ENCODE data around the gene RAC3.

RAC3 gene

DNA sequence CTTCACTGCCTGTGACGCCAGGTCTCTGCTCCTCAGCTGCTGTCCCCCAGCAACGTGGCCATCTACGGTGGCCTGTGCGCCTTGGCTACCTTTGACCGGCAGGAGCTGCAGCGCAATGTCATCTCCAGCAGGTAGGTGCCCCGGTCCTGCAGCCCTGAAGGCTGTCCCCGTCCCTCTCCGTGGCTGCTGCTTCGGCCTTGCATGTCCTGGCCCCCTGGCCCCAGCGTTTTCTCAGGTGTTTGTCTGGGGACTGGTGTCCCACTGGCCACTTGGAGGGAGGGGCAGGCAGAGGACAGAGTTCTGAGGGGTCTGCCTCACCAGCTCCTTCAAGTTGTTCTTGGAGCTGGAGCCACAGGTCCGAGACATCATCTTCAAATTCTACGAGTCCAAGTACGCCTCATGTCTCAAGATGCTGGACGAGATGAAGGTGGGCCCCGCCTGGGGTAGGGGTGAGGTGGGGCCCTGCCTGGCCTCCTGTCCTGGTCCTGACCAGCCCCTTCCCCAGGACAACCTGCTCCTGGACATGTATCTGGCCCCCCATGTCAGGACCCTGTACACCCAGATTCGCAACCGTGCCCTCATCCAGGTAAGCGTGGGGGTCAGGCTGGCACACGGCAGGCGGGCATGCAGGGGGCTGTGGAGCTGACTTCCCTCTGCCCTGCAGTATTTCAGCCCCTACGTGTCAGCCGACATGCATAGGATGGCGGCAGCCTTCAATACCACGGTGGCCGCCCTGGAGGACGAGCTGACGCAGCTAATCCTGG, 24.7 kb downstream of the RAC3 start:
- DNase-seq (ENCODE audit: low spot score), result no peak

DNA sequence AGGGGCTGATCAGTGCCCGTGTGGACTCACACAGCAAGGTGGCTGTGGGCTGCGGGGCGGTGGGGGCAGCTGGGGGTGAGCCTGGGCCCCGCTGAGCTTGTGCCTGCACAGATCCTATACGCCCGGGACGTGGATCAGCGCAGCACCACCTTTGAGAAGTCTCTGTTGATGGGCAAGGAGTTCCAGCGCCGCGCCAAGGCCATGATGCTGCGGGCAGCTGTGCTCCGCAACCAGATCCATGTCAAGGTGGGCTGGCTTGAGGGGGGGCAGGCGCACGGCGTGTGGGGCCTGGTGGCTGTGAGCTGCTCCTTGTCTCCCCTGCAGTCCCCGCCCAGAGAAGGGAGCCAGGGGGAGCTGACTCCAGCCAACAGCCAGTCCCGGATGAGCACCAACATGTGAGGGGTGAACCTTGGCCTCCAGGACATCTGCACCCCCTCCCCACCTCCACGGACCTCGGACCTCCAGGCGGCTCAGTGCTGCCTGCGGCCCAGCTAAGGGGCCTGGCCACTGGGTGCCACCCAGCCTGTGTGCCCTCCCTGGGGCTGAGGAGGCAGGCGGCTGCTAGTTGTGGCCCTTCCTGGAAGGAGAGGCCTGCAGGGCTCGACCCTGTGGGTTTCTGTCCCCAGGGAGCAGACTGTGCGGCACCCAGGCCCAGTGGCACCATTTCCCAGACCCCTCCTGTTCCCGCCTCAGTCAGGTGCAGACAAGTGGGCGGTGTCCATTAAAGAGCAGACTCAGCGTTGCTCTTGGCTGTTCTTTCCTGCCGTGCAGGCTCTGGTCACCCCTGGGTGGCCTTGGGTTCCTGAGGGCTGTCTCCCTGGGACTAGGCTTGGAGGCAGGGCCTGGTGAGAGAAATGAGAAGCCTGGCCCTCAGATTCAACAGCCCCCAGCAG, 25.5 kb downstream of the RAC3 start:
- no peak for DNase-seq (ENCODE audit: low spot score)

DNA sequence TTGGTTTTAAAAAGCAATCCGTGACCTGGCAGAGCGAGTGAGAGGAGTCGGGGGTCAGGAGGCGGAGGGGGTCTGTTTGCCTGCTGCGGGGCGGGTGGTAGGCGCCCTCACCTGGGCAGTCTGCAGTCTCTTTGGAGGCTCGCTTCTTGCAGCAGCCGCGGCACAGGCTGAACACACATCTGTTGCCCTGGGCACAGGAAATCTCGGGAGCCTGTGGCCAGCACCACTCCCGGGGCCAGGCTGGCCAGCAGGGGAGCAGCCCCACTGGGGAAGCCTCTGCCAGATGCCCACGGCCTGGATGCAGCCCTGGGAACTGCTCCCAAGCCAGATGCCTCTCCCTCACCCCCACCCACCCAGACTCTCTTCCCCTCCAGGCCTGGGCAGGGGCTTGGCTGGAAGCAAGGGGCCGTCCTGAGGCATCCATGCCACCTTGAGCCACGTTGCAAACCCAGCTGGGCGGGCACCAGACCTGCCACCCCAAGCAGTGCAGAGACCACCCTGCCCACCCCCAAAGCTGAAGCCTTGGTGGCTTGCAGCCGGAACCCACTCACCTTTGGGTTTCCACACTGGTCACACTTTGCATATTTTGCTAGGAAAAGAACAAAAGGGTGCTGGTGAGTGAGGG, 26.9 kb downstream of the RAC3 start:
- no peak for DNase-seq (ENCODE audit: low spot score)

DNA sequence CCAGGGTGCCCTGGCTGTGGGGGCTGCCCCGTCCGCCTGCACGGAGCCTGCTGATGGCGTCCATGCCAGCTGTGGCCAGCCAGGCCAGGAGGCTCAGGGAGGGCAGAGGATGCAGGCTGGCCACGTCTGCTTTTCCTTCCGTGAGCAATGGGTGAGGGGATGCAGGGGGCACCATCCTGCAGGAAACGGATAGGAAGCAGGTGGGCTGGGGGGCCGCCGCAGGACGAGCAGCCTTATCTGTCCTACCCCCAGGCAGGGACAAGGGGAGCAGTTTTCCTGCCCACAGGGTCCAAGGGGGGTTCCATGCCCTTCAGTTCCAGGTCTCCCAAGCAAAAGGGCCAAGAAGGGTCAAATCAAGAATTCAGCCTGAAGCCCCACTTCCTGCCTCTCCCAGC, 27.4 kb downstream of the RAC3 start:
- DNase-seq (ENCODE audit: low spot score), result no peak

DNA sequence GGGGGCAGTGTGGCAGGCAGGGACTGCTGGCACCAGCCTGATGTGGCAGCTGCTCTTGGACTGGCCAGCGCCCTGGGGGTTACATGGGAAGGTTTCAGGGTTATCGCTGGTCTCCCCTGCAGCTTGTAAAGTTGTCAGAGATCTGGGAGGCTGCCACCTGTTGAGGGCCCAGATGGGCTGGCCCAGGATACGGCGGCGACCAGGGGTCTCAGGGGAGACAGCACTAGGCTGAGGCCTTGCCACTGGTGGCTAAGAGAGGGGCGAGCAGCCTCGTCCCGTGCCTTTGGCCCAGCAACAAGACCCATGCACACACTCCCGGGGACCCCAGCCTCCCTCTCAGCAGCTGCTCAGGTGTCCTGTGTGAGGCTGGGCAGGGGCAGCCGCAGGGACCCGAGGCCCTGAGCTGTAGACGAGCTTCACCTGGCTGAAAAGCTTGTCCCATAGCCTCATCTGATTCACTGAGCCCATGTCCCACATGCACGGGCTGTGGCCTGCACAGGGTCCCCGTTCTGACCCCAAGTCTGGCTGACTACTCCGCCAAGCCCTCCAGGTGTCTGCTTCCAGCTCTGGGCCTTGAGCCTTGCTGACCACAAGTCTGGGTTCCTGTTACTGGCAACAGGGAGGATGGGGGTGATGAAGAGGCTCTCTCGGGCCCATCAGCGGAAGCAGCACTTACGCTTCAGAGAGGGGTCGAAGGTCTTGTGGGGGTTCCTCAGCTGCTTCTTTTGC, 28.0 kb downstream of the RAC3 start:
- DNase-seq (ENCODE audit: low spot score), result no peak

DNA sequence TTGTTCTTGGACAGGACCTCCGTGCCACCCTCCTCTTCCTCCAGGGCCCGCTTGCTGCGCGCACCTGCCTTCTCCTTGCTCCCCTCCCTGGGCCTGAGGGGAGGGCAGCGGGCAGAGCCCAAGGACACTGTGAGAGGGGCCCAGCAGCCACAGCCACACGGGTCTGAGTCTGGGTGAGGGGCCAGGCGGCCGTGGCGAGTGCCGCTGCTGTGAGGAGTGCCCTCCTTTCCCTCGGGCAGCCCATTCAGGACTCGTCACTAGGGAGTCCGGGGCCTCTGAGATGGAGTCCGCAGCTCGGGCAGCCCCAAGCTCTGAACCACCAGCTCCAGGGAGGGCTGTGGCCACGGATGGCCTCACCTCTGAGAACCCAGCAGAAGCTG, 28.5 kb downstream of the RAC3 start:
- no peak for DNase-seq (ENCODE audit: low spot score)

DNA sequence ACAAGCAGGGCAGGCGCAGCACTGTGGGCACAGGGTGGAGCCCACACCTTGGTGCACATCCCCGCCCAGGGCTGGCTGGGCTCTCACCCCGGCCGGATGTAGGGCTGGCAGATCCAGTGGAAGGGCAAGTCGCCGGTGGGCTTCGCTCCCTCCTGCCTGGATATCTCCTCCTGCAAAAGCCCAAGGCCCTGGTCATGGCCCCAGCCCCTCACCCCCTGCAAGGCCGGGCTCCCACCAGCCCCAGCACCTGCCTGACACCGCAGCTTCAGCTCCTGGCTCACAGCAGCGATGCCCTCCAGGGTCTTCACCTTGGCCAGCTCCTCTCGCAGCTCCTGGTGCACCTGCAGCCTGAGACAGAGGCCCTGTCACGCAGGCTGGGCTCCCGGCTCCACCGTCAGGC, 29.1 kb downstream of the RAC3 start:
- DNase-seq (ENCODE audit: low spot score), result no peak

DNA sequence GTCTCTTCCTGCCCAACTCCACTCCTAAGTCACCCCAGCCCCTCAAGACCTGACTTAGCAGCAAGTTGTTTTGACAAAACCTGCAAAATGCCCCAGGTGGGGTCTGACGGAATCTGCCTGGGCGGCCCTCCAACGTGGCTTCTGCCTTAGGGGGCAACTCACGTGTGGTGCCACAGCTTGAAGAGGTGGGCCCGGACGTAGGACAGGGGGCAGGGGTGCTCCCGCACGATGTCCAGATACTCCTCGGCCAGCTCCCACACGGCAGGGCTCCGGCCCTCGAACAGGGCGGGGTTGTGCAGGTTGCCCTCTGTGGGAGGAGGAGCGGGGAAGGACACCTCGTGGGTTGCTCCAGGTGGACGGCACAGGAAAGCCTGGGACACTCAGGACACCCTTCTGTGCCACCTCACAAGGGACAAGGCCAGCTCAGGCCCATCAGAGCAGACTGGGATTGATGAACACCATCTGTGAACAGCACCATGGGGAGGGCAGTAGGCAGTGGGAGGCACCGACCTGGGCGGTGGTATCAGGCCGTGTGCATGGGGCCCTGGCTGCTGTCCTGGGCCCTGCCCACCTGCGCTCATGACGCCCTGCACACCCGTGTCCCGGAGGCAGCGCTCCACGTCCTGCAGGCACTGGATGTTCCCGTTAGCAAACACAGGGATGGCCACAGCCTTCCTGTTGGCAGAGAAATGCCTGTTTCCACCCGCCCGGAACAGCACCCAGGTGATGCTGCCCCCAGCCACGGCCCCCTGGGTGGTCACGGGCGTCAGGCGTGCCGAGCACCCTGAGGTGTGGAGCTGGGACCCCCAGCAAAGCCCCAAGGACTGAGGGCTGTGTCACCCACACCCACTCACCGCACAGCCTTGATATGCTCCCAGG, 29.8 kb downstream of the RAC3 start:
- DNase-seq (ENCODE audit: low spot score), result no peak

DNA sequence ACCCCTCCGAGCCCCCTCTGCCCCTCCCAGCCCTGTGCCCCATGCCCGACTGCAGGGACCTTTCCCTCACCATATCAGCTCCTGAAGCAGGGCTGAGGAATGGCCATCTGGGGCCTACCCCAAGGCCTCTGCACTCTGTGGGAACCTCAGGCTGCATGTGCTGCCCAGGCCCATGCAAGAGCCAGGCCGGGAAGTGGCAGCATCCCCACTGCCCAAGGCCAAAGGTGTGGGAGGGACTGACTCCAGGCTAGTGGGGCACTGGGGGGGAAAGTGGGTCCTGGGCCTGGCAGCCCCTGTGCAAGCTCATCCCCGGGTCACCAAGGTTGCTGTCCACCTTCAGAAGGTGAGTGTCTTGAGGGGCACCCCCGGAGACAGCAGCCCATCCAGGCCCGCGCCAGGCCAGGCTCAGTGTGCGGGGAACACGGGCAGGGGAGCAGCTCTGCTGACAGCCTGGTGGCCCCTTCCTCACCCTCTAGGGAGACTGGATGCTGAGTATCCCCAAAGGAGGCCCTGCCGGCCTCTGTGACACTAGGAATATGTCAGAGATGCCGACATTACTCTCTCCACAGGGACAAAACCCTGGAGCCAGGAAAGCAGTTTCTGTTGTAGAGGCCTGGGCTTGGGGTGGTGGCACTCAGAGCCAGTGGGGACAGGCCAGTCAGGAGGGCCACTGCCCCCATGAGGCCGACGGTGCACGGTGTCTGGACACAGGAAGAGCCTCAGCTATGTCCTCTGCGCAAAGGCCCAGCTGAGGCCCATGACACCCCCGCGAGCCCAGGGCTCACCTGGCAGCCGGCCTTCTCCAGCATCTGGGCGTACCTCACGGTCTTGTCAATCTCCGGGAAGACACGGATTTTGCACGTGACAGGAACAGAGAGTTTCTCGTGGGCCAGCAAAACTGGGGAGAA, 30.9 kb downstream of the RAC3 start:
- DNase-seq (ENCODE audit: low spot score), result no peak

DNA sequence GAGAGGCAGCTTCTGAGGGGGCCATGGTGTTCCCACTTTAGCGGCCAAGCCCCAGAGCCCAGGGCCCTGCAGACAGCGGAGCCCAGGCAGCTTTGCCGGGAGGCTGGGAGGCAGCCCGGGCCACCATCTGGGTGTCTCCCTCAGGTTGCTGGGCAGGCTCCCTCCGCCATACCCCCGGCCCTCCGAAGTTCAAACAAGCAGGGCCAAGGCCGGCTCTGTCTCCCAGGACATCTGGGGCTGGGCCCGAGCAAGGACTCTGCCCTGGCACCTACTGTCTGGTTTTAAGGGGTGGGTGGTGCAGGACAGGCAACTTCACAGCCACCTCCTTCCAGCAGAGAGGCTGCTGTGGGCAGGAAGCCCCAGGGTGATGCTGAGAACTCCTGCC, 31.5 kb downstream of the RAC3 start:
- no peak for DNase-seq (ENCODE audit: low spot score)

DNA sequence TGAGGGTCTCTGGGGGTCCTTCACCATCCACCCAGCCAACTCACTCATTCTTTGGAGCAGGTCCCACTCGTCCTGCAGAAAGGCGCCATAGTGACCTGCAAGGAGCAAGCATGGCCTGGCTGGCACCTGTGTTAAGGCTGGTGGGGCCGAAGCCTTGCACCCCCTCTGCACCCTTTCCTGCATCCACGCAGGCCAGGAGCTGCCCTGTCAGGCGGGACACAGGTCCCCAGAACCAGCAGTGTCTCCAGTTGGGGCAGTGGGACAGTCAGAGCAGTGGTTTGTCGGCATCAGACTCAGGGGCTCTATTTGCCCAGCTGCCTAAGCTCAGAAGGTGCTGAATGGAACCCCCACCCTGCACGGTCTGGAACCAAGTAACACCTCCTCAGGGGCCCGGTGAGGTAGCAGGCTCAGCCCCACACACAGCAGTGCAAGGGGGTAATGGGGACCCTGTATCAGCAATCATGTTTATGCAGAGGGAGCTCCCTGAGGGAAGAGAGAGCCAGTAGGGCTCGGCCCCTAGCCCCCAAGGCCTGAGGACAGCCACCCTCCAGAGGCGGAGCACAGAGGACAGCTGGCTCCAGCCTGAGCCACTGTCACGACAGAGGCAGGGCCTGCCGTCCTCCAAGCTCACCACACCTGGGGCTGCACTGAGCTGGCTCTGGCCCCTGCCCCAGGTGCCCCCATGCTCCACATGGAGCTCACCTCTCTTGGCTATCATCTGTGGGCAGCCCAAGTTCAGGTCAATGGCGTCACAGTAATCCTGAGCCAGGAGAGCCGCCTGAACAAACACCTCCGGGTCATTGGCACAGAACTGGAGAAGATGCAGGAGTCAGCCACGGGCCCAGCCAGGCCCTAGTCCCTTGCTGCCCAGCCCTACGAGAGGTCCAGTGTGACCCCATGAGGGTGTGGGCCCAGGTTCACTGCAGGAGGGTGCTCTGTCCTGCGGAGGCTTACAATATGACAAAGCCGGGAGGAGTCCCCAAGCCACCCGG, 32.2 kb downstream of the RAC3 start:
- DNase-seq (ENCODE audit: low spot score), result no peak

DNA sequence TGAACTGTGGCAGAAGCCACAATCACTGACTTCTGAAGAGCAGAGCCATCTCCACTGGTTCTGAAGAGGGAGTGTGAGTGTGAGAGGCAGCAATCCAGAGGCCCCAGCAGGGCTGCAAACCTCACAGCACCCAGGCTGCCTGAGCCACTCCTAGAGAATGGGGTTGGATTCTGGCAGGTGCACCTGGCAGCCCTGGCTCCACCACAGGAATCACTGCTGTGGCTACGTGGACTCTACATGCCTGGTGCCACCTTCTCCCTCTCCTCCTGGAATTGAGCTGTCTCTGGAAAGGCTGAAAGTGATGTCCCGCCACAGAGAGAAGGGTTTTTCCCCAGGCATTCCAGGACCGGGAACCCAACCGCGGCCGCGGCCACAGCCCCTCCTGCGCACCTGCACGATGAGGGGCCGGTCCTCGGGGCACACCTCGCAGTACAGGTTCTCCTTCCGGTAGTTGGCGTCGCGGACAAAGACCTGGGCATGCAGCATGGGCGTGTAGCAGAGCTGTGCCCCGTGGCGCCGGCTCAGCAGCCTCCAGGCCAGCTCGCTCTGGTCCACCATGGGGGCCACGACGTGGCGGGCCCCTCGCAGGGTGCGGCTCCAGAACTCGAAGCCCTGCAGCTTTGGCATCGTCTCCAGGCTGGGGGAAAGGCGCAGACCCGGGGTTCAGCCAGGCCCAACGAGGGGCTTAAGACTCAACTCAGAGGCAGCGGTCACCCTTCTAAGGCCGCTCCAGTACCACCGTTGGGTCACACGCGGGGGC, 33.1 kb downstream of the RAC3 start:
- no peak for DNase-seq (ENCODE audit: low spot score)

DNA sequence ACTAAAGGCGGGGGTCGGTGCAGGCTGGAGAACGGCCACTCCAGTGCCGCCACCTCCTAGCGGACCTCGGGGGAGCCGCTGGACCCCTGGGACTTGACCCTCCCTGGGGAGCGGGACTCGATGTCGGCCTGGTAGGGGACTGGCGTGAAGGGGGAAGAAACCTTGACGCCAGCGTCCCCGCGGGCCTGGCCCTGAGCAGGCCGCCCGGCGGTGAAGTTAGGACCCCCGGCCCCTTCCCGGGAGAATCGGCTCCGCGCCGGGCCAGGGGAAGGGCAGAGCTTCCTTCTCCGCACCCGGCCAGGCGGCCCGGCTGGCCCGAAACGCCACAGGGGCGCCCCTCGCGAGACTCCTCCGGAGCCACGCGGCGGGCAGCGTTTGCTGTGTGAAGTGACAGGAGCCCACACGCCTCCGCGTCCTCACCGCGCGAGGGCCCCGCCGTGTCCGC, 33.7 kb downstream of the RAC3 start:
- DNase-seq (ENCODE audit: low spot score), result no peak

DNA sequence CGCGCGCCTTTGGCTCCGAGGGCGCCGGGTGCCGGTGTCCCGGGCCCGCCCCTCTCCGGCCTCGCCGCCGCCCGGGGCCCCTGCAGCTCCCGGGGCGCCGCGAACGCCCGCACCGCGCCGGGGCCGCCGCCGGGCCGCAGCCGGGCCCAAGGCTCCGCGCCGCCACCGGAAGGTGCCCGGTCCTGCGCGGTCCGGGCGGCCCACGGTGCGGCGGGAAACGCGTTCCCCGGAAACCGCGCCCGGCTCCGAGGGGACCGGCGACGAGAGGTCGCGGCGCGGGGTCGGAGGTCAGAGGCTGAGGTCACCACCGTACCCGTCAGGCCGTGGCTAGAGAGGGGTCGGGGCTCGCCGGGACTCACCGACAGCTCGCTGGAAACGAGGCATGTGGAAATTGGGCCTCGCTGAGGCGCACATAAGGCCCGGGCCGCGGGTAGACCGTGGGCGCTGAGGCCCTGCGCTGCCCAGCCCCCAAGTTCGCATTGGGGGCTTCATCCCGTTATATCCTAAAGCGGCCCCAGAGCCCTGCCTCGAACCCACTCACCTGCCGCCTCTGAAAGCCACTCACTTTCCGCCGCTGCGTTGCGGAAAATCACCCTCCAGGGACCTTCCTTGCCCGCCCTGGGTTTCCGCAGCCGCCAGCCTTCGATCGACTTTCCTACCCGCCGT, 34.3 kb downstream of the RAC3 start, which contains the start of gene DUS1L:
DUS1L (minus strand) TSS at position 167 of the 666 bp plus-strand sequence. CDS start 745 bp downstream, outside the sequence.
- DNase-seq (ENCODE audit: low spot score), result peak; percentile 57

DNA sequence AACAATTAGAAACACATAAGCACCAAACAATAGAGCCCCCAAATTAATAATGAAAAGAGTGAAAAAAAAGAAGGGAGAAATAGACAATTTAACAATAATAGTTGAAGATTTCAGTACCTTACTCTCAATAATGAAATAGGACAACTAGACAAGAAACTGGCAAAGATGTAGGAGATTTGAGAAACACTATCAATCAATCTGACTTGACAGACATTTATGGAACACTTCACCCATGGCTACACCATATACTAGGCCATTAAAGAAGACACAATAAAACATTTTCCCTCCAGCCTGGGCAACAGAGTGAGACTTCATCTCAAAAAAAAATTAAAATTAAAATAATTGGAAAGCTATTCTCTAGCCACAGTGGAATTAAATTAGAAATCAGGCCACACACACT, 39.1 kb downstream of the RAC3 start:
- no peak for DNase-seq (ENCODE audit: low spot score)

DNA sequence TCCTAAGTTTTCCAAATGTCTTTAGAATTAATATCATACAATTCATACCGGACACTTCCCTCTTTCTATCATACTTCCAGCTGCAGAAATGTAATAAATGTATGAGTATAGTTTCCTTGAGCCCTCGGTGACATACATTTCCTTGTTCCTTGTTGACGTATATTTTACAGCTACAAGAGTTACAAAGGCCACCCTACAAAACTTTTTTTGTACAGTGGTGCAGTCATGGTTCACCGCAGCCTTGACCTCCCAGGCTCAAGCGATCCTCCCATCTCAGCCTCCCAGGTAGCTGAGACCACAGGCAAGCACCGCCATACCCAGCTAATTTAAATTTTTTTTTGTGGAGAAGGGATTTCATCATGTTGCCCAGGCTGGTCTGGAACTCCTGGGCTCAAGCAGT, 41.3 kb downstream of the RAC3 start:
- no peak for DNase-seq (ENCODE audit: low spot score)

DNA sequence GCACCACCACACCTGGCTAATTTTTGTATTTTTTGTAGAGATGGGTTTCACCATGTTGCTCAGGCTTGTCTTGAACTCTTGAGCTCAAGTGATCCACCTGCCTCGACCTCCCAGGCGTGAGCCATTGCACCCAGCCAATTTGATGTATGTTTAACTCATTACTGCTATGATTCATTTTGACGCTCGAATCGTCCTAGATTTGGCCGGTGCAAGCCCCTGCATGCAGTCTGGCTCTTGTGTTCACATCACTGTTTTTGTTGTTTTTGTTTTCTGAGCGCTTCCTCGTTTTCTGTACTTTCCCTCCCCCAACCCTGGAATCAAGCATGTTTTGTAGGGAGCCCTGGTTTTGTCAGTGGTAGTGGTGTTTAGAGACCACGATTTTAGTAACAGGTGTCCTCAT, 42.0 kb downstream of the RAC3 start:
- no peak for DNase-seq (ENCODE audit: low spot score)

Measured in putamen (tissue), 1 donor.